ENCODE measurements around the gene ZYX.
"Not testable (repeated sequence)": the region's sequence is repeated elsewhere in the genome, so short reads cannot be mapped to it uniquely, and the experiment has no call there.

Gene ZYX

DNA sequence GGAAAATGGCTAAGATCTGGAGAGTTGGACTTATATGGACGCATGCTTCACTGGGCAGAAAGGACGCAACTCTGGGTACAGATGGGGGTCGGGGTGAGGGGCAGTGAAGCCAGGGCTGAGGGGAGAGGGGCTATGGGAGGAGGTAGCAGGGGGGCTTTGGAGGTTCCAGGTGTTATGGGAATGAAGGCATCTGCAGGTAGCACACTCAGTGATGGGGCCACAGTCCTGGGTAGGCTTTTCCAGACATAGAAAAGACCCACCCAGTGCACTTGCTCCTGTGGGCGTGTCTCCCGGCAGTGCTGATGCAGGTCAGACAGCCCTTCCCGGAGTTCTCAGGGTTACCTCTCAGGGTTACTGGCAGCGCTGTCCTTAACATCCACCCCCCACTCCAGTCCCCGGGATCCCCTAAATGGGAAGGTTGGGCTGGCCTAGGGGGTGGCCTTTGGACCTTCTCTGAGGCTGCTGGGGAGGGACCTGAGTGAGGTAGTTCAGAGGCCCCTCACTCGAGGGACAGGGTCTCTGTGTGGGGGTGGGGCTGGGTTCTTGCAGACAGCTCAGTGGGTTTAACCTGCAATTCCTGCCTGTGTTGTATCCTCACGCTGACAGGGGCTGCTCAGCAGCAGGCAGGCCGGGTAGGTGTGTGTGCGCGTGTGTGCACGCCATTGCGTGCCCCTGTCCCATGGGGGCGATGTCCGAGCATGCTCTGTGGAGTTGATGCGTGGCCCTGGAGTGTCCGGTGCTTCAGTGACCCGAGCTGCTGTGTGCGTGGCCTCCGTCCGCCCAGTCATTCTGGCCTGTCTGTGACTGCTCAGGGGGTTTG lies 6.2 kb downstream of the ZYX start:
- DNase-seq: no peak

DNA sequence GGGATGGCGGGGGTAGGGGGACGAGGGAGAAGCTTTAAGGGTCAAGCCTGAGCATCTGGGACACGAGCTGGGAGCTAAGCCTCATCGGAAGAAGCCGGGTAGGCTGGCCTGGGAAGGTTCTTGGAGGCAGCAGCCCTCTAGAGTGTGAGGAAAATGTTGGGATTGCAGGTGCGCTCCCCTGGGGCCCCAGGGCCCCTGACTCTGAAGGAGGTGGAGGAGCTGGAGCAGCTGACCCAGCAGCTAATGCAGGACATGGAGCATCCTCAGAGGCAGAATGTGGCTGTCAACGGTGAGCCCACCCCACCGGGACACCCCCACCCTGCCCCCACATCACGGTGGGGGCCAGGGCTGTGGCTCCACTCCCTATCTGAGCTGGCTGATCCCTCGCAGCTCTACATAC lies 6.9 kb downstream of the ZYX start:
- DNase-seq: no peak

GRCh38 chr7:143388491-143389101 lies 7.5 kb downstream of the ZYX start:
- no peak for DNase-seq

GRCh38 chr7:143389316-143390103 lies 8.4 kb downstream of the ZYX start:
- DNase-seq: no peak

DNA sequence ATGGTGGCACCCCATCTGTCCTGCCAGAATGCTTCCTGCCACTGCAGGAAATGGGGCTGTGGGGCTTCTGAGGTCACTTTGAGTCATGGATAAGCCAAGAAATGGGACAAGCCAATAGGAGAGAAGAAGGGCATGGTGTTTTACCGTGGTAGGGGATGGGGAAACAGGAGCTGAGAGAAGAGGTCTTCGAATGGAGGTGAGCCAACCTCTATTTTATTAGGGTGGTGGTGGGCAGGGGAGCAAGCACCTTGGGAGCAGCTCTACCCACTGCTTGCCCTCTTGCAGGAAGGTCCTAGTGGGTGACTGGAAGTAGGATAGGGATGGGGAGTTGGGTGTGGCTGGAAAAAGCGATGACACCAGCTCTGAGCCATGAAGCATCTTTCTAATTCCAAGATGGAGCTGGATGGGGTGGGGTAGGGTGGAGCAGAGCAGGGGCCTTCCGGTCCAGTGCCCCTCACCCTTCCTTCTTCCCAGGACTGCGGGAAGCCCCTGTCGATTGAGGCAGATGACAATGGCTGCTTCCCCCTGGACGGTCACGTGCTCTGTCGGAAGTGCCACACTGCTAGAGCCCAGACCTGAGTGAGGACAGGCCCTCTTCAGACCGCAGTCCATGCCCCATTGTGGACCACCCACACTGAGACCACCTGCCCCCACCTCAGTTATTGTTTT lies 9.1 kb downstream of the ZYX start:
- no peak for DNase-seq

DNA sequence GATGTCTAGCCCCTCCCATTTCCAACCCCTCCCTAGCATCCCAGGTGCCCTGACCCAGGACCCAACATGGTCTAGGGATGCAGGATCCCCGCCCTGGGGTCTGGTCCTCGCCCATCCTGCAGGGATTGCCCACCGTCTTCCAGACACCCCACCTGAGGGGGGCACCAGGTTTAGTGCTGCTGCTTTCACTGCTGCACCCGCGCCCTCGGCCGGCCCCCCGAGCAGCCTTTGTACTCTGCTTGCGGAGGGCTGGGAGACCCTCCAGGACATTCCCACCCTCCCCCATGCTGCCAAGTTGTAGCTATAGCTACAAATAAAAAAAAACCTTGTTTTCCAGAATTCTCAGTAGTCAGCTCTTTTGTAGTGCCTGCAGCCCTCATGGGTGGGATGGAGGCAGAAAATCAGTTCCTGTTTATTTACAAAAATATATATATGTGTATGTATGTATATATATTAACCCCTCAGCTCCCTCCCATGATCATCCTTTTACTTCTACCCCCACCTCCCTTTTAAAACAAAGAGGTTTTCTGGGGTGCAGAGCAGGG lies 9.7 kb downstream of the ZYX start:
- DNase-seq: no peak

- DNase-seq: no peak
Observed at GRCh38 chr7:143391462-143392404, 10.6 kb downstream of the ZYX start.

DNA sequence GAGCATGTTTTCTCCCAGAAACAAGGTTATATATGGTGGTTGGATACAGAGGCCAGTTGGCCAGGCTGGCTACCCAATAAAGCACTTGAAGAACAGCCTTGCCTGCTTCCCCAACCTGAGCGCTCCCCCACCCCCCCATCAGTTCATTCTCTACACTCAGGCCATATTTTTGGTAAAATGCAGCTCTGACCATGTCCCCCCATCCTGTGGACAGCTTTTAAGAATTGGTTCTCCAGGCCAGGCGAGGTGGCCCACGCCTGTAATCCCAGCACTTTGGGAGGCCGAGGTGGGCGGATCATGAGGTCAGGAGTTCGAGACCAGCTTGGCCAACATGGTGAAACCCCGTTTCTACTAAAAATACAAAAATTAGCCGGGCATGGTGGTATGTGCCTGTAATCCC lies 11.3 kb downstream of the ZYX start:
- not testable (repeated sequence) for DNase-seq

GRCh38 chr7:143392875-143393266 lies 11.7 kb downstream of the ZYX start:
- DNase-seq: no peak

DNA sequence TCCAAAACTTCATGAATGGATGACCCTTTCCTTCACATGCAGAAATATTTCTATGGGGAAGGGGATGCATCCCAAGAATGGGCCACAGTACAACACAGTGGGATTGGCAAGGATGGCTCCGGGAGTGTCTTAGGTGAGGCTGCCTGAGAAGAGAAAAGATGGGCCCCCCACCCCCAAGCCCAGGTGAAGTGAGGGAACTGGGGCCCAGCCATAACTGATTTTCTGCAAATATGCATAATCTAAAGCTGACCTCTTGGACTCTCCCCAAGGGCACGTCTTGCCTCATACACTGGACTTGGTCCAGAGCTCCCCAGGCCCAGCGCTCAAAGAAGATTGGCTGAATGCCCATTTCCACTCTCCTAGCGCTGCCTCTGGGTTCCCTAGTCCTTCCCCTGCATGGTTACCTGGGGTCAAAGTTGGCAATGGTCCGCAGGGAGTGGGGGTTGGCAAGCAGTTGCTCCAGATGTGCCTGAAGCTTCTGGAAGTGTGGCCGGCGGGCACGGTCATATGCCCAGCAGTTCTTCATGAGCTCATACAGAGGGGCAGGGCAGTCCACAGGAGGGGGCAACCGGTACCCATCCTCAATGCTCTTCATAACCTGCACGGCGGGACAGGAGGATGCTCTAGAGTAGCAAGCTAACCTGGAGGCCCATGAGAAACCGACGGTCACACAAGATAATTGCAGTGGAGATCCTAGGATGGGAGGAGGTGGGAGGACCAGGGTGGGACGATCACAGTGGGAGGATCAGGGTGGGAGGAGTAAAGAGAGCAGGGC lies 12.3 kb downstream of the ZYX start:
- DNase-seq: no peak

GRCh38 chr7:143394068-143394467 lies 12.9 kb downstream of the ZYX start:
- no peak for DNase-seq

DNA sequence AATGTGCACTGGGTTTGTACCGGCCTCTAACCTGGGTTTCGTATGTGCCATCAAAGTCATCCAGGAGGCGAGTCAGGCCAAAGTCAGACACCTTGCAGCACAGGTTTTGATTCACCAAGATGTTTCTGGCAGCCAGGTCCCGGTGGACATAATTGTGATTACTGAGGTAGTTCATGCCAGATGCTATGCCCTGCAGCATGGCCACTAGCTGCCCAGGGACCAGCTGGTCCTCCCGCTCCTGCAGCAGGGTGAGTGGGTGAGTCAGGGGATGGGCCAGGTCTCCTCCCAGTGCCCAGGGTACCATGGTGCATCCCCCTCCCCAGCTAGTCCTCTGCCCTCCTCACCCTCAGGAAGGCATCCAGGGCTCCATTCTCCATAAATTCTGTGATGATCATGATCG lies 13.6 kb downstream of the ZYX start:
- DNase-seq: no peak

GRCh38 chr7:143395187-143396149 lies 14.3 kb downstream of the ZYX start:
- DNase-seq: no peak

- DNase-seq: no peak
Observed at GRCh38 chr7:143396182-143396581, 15.0 kb downstream of the ZYX start.

DNA sequence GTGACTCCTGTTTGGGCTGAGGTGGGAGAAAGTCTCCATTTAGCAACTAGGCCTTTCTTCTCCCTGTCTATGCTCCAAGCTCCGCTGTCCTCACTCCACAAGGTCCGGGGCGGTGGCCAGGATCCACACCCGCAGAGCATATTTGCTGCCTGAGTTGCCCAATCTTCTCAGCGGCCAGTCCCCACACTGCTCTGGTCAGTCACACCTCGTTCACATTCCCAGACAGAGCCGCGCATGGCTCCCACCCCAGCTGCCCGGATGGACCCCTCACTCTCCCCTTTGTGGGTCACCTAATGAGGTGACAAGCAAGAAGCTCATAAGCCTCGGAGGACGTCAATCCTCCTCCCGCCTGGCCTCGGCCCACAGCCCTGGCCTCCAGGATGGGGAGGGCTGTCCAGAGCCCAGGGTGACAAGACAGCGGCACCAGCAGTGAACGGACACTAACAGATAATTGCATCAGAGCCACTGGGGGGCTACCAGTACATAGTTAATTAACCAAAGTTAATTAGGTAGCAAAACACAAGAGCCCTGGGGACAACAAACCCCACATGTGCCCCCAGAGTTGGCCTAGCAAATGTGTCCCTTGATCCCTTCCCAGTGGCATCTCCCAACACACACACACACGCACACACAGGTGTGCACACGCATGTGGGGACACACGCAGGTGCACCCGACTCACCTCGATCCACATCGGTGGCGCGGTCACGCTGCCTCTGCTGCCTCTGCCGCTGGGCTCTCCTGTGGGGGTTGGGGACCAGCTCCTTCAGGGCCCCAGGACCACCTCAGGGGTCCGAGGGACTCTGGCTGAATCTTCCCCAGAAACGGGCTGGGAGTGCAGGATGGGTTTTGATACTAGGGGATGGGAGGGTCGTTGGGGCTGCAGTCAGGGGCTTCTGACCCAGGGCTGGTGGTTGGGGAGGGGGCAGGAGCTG lies 15.7 kb downstream of the ZYX start:
- no peak for DNase-seq

- no peak for DNase-seq
Observed at GRCh38 chr7:143397710-143398530, 16.8 kb downstream of the ZYX start.

DNA sequence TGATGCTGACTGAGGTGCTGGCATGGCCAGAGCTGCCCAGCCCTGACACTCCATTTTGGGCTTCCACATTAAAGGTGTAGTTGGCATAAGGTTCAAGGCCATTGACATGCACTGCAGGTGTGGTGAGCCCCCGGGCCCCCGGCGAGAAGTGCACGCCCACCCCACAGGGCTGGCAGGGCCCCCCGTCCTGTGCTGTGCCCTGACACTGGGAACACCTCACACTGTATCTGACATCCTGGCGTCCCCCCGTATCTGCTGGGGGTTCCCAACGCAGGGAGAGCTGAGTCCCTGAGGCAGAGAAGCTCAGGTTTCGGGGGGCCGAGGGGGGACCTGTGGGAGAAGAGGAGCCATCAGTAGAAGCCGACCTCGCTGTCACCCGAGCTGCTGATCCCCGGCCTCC lies 17.5 kb downstream of the ZYX start:
- DNase-seq: no peak

DNA sequence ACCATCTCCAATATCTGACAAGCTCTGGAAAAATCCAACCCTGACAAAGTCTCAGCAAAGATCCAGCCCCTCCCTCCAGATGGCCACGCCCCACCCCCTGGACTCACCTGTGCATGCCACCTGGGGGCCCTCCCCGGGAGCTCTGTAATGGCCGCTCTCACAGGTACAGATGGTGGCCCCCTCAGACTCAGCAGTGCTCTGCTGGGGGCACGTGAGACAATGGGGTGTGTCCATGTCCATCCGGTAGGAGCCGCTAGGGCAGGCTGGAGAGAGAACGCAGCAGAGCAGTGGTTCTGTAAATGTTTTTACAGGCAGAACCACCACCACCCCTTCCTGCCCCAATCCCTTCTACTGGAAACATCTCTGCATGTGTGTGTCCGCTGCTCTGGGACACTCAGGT lies 18.0 kb downstream of the ZYX start:
- no peak for DNase-seq

Data from DMS 273 treated with DMSO at 0.1 percent for 48 hours (cell line).